Measurements from ENCODE around the gene MED12.
A peak's percentile ranks its signal among the peaks of the same experiment; 100 is the strongest.
"Not testable (repeated sequence)": the region's sequence is repeated elsewhere in the genome, so short reads cannot be mapped to it uniquely, and the experiment has no call there.

MED12 gene

GRCh38 chrX:71166461-71166860, 48.1 kb downstream of the MED12 start:
- DNase-seq: no peak

- DNase-seq: no peak
Observed at GRCh38 chrX:71167031-71167781, 48.8 kb downstream of the MED12 start.

- no peak for DNase-seq
Observed at GRCh38 chrX:71168134-71168533, 49.7 kb downstream of the MED12 start.

- no peak for DNase-seq
Observed at GRCh38 chrX:71169586-71169985, 51.2 kb downstream of the MED12 start.

GRCh38 chrX:71170660-71171059, 52.3 kb downstream of the MED12 start:
- no peak for DNase-seq

- no peak for DNase-seq
Observed at GRCh38 chrX:71171110-71171801, 52.9 kb downstream of the MED12 start.

GRCh38 chrX:71173440-71173839, 55.0 kb downstream of the MED12 start:
- DNase-seq: no peak

GRCh38 chrX:71174795-71175194, 56.4 kb downstream of the MED12 start:
- DNase-seq: no peak

- no peak for DNase-seq
Observed at GRCh38 chrX:71175531-71175930, 57.1 kb downstream of the MED12 start.

GRCh38 chrX:71177327-71177726, 58.9 kb downstream of the MED12 start:
- DNase-seq: no peak

GRCh38 chrX:71178908-71179307, 60.5 kb downstream of the MED12 start:
- DNase-seq: peak; percentile 54

- DNase-seq: not testable (repeated sequence)
Observed at GRCh38 chrX:71180579-71181265, 62.3 kb downstream of the MED12 start.

- DNase-seq: peak; percentile 72
Observed at GRCh38 chrX:71181558-71181909, 63.1 kb downstream of the MED12 start.

- peak; percentile 90 for DNase-seq
Observed at GRCh38 chrX:71181910-71182799, 63.8 kb downstream of the MED12 start.

- no peak for DNase-seq
Observed at GRCh38 chrX:71182871-71183270, 64.5 kb downstream of the MED12 start.

GRCh38 chrX:71183341-71183740, 64.9 kb downstream of the MED12 start:
- DNase-seq: no peak

GRCh38 chrX:71184092-71184491, 65.7 kb downstream of the MED12 start:
- DNase-seq: no peak

- DNase-seq: no peak
Observed at GRCh38 chrX:71184803-71185495, 66.6 kb downstream of the MED12 start.

GRCh38 chrX:71191248-71191647, 72.9 kb downstream of the MED12 start:
- DNase-seq: no peak

Measured in CD4-positive, alpha-beta T cell treated with Interleukin-21 for 1 hour (primary cell).